HepG2 (cell line): ENCODE data around the gene ACER2. TPM values are rescaled to one million over a fixed set of nuclear protein-coding genes. Genes with fewer than 3 reads are reported as not detected.

Source experiments
- ATAC-seq: fragments of 200-7000 bp; cut with Tn5 transposase; 3 replicates; pipeline ENCODE4 v1.9.1; 2020; ENCODE audit warnings: mild to moderate bottlenecking, moderate library complexity
- BruUV-seq: library from RNA; stranded (reverse); fragments of 400-500 nt; replicated peaks from 2 replicates; lab custom pipeline; 2021; lab: Mats Ljungman, UMichigan
- CTCF ChIA-PET: fragments of 300-600 bp; formaldehyde crosslinking; extraction: SDS; loops from one replicate; lab custom pipeline; 2021; ENCODE audit warnings: low total read pairs, inconsistent platforms, low intra/inter-chr PET ratio; lab: Yijun Ruan, JAX
- POLR2A ChIA-PET: fragments of 350-600 bp; sonication (Branson Sonifier 250); formaldehyde crosslinking; loops from one replicate; lab custom pipeline; 2020; ENCODE audit warnings: antibody characterized with exemption, inconsistent platforms; lab: Yijun Ruan, JAX
- DNase-seq: peaks from one replicate; pipeline ENCODE4 v3.0.0-alpha.2; 2015; ENCODE audit warnings: low spot score
- FAIRE-seq: peaks from 3 replicates; lab custom pipeline; 2011; peaks lifted over from hg19 to GRCh38; lab: Jason Lieb, UNC
- H2AFZ ChIP-seq: one replicate; pipeline ENCODE4 v1.6.1; 2011; ENCODE audit warnings: low read length, inconsistent platforms
- H3K27ac ChIP-seq: fragments of 300-600 bp; 3 replicates; pipeline ENCODE4 v1.8.0; 2011; ENCODE audit warnings: mixed run types, mild to moderate bottlenecking, mixed read lengths, low read length, inconsistent platforms; ENCODE audit not compliant: insufficient read depth; ENCODE audit errors: extremely low read length
- H3K27me3 ChIP-seq, 2 experiments: fragments of 200-600 bp in 1 of 2; 2 replicates in 1 of 2; 3 replicates in 1 of 2; pipeline versions ENCODE4 v1.6.0 to v1.8.0; 2011; ENCODE audit warnings: low read length in 2 of 2, mild to moderate bottlenecking in 2 of 2, moderate library complexity in 2 of 2, inconsistent platforms in 1 of 2; ENCODE audit not compliant: insufficient read depth in 2 of 2, control insufficient read depth in 1 of 2
- H3K36me3 ChIP-seq, 2 experiments: fragments of 200-600 bp in 1 of 2; replicated peaks in 1 of 2; 2 replicates in 1 of 2; 3 replicates in 1 of 2; pipeline versions ENCODE4 v1.5.1 to v1.8.0; 2011; ENCODE audit warnings: low read length in 2 of 2, inconsistent platforms in 1 of 2; ENCODE audit not compliant: insufficient read depth in 2 of 2, control insufficient read depth in 1 of 2
- H3K4me1 ChIP-seq: 2 replicates; pipeline ENCODE4 v1.5.1; 2012; ENCODE audit warnings: low read length, inconsistent platforms; ENCODE audit not compliant: insufficient read depth
- H3K4me2 ChIP-seq: 2 replicates; pipeline ENCODE4 v1.6.0; 2011; ENCODE audit warnings: low read depth, low read length, inconsistent platforms
- H3K4me3 ChIP-seq, 3 experiments: fragments of 200-600 bp in 1 of 3; sonication (generic), shearing (Covaris generic) in 1 of 3; replicated peaks in 1 of 3; 2 replicates each; pipeline ENCODE4 v1.5.1; 2011 to 2016; ENCODE audit warnings: low read length in 3 of 3, inconsistent platforms in 2 of 3, low read depth in 2 of 3, mild to moderate bottlenecking in 2 of 3, control low read depth in 1 of 3, mixed read lengths in 1 of 3; ENCODE audit not compliant: insufficient read depth in 1 of 3
- H3K79me2 ChIP-seq: one replicate; pipeline ENCODE4 v1.6.1; 2011; ENCODE audit warnings: low read length, inconsistent platforms; ENCODE audit not compliant: insufficient read depth
- H3K9ac ChIP-seq: 2 replicates; pipeline ENCODE4 v1.6.0; 2011; ENCODE audit warnings: mild to moderate bottlenecking, low read depth, low read length, inconsistent platforms; ENCODE audit not compliant: insufficient read depth
- H3K9me3 ChIP-seq: 2 replicates; pipeline ENCODE4 v1.5.1; 2012; ENCODE audit warnings: mild to moderate bottlenecking, low read length
- H4K20me1 ChIP-seq: 2 replicates; pipeline ENCODE4 v1.6.0; 2011; ENCODE audit warnings: inconsistent platforms, mild to moderate bottlenecking, low read length, moderate library complexity; ENCODE audit not compliant: insufficient read depth
- LCORL ChIP-seq, 2 experiments: fragments of 450-650 bp in 1 of 2; sonication (generic) in 1 of 2; formaldehyde crosslinking in 1 of 2; IDR thresholded peaks; 2 replicates each; pipeline versions ENCODE4 v1.5.0 to v1.6.1; 2017 to 2020; ENCODE audit warnings: antibody characterized with exemption in 1 of 2, missing genetic modification reagents in 1 of 2
- MTF2 ChIP-seq: sonication (generic); formaldehyde crosslinking; IDR thresholded peaks from 2 replicates; pipeline ENCODE4 v1.5.0; 2020; ENCODE audit warnings: missing genetic modification reagents, borderline replicate concordance
- NFRKB ChIP-seq: fragments of 450-650 bp; IDR thresholded peaks from 2 replicates; pipeline ENCODE4 v1.6.1; 2017
- ZBTB21 ChIP-seq: sonication (generic); formaldehyde crosslinking; IDR thresholded peaks from 2 replicates; pipeline ENCODE4 v1.4.0; 2020; ENCODE audit warnings: missing genetic modification reagents
- ZFY ChIP-seq: sonication (generic); formaldehyde crosslinking; IDR thresholded peaks from 2 replicates; pipeline ENCODE4 v1.4.0; 2020; ENCODE audit warnings: missing genetic modification reagents
- WGBS: methylation state at CpG from one replicate; pipeline ENCODE4 v1.1.6; 2017; ENCODE audit warnings: low lambda C conversion rate; 5-methylcytosine and 5-hydroxymethylcytosine counted together
- in situ Hi-C: cut with HindIII; loops from 2 replicates; pipeline ENCODE4 v1.10.0; 2017; ENCODE audit warnings: low pct_unique_long_range_greater_than_20kb; ENCODE audit not compliant: extremely low pct_ligation_motif_present
- intact Hi-C: fragments of 100-400 bp; cut with micrococcal nuclease; formaldehyde crosslinking; loops from one replicate; pipeline ENCODE4 v1.10.0; 2022; ENCODE audit not compliant: unreplicated experiment
- polyA plus RNA-seq, 8 experiments: library from polyadenylated mRNA; depleted of rRNA in 3 of 8; stranded (reverse) in 7 of 8; unstranded in 1 of 8; fragments of >200 nt; fragmentation: Illumina TruSeq in 4 of 8; extraction: Trizol in 4 of 8; gene quantifications; 2 replicates each; pipeline versions ENCODE4 v1.2.1 to v1.2.3, GENCODE V29; 2011 to 2016; ENCODE audit warnings: low read depth in 4 of 8, missing spikeins in 1 of 8, mixed read lengths in 1 of 8; ENCODE audit not compliant: insufficient read depth in 1 of 8
- total RNA-seq, 5 experiments: library from RNA; depleted of rRNA; stranded (reverse); fragments of >200 nt; fragmentation: Illumina TruSeq; extraction: Trizol; gene quantifications; 2 replicates each; pipeline ENCODE4 v1.2.3, GENCODE V29; 2016; ENCODE audit warnings: low read depth in 1 of 5
- TF ChIP-seq, protein P1 (sequence below): sonication (generic); formaldehyde crosslinking; IDR thresholded peaks from one replicate; pipeline ENCODE4 v1.5.1; 2020; ENCODE audit warnings: mild to moderate bottlenecking, missing genetic modification reagents; ENCODE audit errors: not compliant biosample characterization
- TF ChIP-seq, protein P2 (sequence below): fragments of 450-650 bp; IDR thresholded peaks from 2 replicates; pipeline ENCODE4 v1.6.1; 2017; ENCODE audit warnings: mild to moderate bottlenecking
- TF ChIP-seq, protein P3 (sequence below): sonication (generic); formaldehyde crosslinking; IDR thresholded peaks from 2 replicates; pipeline ENCODE4 v1.4.0; 2020; ENCODE audit warnings: mild to moderate bottlenecking, missing genetic modification reagents

ACER2 gene
- total and polyA plus RNA-seq, 2 of the 13 experiments (the other 11 are each of a cell fraction or from before 2014, with no cell fraction given), result 1.9 to 3.4 TPM

DNA sequence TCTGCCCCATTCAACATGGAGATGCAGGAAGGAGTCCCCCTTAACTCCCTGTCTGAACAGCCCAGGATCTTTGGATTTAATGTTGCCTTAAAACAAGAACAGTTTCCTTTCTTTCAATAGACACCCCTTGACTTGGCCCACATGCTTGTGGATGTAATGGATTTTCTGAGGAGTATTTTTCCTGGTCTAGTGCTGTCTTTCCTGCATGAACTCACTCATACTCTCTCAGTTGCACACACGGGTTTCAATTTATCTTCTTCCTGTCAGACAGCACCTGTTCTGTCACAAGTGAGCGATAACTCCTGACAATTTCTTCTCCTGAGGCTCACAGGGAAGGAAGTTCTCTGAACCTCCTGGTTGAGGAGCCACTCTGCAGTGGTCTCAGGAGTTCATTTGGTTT lies 85.1 kb downstream of the ACER2 start:
- Histone ChIP-seq H3K27me3 (peaks cover 2 to 14% of the 10 kb centered on the region in 2 experiments; a peak in 2 of 5 replicates), H3K27ac (no peak overlapping the region), H3K9ac (no peak overlapping the region), H3K36me3 (no peaks in the 10 kb centered on the region), H3K4me2 (no peak overlapping the region), H3K4me1 (no peaks in the 10 kb centered on the region), H3K4me3 (no peak overlapping the region), H4K20me1 (no peaks in the 10 kb centered on the region), H3K9me3 (no peaks in the 10 kb centered on the region), H2AFZ (no peak overlapping the region), H3K79me2 (no peaks in the 10 kb centered on the region)
- DNase-seq (no peak), FAIRE-seq (no peak), ATAC-seq (no peak)
- intact Hi-C loops, result loop anchor here (5.0 kb wide), 2 partner anchors 143 to 1618 kb away; no protein-coding TSS in a partner anchor
- CTCF ChIA-PET, result no interaction called here
- POLR2A ChIA-PET, result no interaction called here
- in situ Hi-C loops, result loop anchor here (25.0 kb wide), 1 partner anchor 1618 kb away; no protein-coding TSS in a partner anchor
- BruUV-seq, result no TSS peak
- 6% methylated on average over 2 of the region's 2 CpGs for WGBS
- TF ChIP-seq, protein P1, sequence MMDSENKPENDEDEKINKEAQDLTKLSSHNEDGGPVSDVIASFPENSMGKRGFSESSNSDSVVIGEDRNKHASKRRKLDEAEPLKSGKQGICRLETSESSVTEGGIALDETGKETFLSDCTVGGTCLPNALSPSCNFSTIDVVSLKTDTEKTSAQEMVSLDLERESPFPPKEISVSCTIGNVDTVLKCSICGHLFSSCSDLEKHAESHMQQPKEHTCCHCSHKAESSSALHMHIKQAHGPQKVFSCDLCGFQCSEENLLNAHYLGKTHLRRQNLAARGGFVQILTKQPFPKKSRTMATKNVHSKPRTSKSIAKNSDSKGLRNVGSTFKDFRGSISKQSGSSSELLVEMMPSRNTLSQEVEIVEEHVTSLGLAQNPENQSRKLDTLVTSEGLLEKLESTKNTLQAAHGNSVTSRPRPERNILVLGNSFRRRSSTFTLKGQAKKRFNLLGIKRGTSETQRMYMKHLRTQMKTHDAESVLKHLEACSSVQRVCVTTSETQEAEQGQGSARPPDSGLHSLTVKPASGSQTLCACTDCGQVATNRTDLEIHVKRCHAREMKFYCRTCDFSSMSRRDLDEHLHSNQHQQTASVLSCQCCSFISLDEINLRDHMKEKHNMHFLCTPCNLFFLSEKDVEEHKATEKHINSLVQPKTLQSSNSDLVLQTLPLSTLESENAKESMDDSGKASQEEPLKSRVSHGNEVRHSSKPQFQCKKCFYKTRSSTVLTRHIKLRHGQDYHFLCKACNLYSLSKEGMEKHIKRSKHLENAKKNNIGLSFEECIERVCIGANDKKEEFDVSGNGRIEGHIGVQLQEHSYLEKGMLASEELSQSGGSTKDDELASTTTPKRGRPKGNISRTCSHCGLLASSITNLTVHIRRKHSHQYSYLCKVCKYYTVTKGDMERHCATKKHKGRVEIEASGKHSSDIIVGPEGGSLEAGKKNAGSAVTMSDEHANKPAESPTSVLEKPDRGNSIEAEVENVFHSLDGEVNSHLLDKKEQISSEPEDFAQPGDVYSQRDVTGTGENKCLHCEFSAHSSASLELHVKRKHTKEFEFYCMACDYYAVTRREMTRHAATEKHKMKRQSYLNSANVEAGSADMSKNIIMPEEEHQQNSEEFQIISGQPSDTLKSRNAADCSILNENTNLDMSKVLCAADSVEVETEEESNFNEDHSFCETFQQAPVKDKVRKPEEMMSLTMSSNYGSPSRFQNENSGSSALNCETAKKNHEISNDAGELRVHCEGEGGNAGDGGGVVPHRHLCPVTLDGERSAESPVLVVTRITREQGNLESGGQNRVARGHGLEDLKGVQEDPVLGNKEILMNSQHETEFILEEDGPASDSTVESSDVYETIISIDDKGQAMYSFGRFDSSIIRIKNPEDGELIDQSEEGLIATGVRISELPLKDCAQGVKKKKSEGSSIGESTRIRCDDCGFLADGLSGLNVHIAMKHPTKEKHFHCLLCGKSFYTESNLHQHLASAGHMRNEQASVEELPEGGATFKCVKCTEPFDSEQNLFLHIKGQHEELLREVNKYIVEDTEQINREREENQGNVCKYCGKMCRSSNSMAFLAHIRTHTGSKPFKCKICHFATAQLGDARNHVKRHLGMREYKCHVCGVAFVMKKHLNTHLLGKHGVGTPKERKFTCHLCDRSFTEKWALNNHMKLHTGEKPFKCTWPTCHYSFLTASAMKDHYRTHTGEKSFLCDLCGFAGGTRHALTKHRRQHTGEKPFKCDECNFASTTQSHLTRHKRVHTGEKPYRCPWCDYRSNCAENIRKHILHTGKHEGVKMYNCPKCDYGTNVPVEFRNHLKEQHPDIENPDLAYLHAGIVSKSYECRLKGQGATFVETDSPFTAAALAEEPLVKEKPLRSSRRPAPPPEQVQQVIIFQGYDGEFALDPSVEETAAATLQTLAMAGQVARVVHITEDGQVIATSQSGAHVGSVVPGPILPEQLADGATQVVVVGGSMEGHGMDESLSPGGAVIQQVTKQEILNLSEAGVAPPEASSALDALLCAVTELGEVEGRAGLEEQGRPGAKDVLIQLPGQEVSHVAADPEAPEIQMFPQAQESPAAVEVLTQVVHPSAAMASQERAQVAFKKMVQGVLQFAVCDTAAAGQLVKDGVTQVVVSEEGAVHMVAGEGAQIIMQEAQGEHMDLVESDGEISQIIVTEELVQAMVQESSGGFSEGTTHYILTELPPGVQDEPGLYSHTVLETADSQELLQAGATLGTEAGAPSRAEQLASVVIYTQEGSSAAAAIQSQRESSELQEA (CRISPR knock-in tag), result no peak
- no peak for TF ChIP-seq ZBTB21 (CRISPR knock-in tag)
- TF ChIP-seq, protein P2, sequence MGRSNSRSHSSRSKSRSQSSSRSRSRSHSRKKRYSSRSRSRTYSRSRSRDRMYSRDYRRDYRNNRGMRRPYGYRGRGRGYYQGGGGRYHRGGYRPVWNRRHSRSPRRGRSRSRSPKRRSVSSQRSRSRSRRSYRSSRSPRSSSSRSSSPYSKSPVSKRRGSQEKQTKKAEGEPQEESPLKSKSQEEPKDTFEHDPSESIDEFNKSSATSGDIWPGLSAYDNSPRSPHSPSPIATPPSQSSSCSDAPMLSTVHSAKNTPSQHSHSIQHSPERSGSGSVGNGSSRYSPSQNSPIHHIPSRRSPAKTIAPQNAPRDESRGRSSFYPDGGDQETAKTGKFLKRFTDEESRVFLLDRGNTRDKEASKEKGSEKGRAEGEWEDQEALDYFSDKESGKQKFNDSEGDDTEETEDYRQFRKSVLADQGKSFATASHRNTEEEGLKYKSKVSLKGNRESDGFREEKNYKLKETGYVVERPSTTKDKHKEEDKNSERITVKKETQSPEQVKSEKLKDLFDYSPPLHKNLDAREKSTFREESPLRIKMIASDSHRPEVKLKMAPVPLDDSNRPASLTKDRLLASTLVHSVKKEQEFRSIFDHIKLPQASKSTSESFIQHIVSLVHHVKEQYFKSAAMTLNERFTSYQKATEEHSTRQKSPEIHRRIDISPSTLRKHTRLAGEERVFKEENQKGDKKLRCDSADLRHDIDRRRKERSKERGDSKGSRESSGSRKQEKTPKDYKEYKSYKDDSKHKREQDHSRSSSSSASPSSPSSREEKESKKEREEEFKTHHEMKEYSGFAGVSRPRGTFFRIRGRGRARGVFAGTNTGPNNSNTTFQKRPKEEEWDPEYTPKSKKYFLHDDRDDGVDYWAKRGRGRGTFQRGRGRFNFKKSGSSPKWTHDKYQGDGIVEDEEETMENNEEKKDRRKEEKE, result no peak
- TF ChIP-seq, protein P3, sequence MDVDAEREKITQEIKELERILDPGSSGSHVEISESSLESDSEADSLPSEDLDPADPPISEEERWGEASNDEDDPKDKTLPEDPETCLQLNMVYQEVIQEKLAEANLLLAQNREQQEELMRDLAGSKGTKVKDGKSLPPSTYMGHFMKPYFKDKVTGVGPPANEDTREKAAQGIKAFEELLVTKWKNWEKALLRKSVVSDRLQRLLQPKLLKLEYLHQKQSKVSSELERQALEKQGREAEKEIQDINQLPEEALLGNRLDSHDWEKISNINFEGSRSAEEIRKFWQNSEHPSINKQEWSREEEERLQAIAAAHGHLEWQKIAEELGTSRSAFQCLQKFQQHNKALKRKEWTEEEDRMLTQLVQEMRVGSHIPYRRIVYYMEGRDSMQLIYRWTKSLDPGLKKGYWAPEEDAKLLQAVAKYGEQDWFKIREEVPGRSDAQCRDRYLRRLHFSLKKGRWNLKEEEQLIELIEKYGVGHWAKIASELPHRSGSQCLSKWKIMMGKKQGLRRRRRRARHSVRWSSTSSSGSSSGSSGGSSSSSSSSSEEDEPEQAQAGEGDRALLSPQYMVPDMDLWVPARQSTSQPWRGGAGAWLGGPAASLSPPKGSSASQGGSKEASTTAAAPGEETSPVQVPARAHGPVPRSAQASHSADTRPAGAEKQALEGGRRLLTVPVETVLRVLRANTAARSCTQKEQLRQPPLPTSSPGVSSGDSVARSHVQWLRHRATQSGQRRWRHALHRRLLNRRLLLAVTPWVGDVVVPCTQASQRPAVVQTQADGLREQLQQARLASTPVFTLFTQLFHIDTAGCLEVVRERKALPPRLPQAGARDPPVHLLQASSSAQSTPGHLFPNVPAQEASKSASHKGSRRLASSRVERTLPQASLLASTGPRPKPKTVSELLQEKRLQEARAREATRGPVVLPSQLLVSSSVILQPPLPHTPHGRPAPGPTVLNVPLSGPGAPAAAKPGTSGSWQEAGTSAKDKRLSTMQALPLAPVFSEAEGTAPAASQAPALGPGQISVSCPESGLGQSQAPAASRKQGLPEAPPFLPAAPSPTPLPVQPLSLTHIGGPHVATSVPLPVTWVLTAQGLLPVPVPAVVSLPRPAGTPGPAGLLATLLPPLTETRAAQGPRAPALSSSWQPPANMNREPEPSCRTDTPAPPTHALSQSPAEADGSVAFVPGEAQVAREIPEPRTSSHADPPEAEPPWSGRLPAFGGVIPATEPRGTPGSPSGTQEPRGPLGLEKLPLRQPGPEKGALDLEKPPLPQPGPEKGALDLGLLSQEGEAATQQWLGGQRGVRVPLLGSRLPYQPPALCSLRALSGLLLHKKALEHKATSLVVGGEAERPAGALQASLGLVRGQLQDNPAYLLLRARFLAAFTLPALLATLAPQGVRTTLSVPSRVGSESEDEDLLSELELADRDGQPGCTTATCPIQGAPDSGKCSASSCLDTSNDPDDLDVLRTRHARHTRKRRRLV (CRISPR knock-in tag), result no peak
- TF ChIP-seq MTF2 (CRISPR knock-in tag), result no peak
- TF ChIP-seq NFRKB, result no peak
- no peak for TF ChIP-seq ZFY (CRISPR knock-in tag)
- TF ChIP-seq LCORL (IDR thresholded peaks at IDR 0.05), result no peak
- TF ChIP-seq LCORL (CRISPR knock-in tag; IDR thresholded peaks at IDR 0.05), result no peak
